GM18517 (cell line): ENCODE results near the gene MID1.

Source experiments
- ATAC-seq: cut with Tn5 transposase; IDR thresholded peaks from one replicate; pipeline ENCODE4 v1.9.1; 2021; ENCODE audit warnings: mild to moderate bottlenecking, moderate library complexity; ENCODE audit not compliant: unreplicated experiment

The MID1 gene, protein sequence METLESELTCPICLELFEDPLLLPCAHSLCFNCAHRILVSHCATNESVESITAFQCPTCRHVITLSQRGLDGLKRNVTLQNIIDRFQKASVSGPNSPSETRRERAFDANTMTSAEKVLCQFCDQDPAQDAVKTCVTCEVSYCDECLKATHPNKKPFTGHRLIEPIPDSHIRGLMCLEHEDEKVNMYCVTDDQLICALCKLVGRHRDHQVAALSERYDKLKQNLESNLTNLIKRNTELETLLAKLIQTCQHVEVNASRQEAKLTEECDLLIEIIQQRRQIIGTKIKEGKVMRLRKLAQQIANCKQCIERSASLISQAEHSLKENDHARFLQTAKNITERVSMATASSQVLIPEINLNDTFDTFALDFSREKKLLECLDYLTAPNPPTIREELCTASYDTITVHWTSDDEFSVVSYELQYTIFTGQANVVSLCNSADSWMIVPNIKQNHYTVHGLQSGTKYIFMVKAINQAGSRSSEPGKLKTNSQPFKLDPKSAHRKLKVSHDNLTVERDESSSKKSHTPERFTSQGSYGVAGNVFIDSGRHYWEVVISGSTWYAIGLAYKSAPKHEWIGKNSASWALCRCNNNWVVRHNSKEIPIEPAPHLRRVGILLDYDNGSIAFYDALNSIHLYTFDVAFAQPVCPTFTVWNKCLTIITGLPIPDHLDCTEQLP

DNA sequence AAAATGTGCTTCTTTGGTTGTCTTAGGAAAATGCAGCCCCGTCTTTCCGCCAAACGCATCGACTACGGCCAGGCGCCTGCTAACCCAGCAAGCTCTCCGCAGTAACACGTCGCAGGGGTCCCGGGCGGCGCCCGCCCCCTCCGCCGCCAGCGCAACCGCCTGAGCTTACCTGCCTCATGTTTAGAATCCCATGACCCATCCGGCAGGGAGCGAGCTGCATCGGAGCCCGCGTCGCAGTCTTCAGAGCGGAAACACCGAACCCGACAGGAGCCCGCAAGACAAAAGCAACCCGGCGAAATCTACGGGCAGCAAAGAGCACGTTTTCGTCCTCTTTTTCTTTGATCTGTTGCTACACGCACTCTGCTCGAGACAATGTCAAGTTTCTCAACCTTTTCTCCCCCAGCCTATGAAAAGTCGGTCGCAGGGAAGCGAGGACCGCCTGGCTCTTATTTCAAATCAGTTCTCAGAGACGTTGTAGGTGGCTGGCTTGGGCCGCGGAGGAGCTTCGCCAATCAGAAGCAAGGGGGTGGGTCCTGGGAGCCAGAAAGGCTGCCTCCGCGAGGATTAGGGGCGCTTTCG lies at the start of gene MID1:
MID1 (minus strand) TSS at position 465 of the 579 bp plus-strand sequence. CDS start 53,038 bp downstream, outside the sequence.
- ATAC-seq, result no peak

DNA sequence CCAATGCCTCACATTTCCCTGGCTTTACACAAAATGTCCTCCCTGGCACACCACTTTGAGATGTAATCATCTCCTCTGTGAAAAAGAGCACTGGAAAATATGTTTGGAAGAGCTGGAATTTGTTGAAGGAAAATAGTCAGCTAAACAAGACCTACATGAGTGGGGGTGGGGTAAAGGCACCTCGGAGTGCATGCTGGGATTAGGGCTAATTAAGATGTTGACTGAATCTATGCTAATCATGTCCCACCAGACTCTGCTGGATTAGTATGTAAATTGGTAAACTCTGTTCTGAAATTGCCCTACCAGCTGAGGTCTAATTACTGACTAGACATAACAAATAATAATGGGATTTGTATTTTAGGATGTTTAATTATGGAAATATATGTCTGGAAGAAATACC lies 46.8 kb upstream of the MID1 start:
- no peak for ATAC-seq

DNA sequence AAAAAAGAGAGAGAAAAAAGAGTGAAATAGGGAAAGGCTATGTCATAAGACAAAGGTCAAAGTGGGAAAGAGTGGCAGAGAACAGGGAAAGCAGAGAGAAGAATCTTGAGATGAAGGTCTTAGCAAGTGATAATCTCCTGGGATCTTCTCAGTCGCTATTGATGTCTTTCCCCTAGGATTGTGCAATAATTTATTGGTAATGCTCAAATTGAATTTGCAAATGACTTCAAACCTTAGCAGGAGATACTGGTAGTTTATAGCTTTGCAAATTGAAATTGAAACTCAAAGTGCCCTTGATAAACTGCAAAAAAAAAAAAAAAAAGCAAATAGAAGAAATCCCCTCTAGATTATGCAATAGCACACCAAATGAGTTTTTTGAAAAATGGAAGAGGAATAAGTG lies 45.7 kb upstream of the MID1 start:
- no peak for ATAC-seq

DNA sequence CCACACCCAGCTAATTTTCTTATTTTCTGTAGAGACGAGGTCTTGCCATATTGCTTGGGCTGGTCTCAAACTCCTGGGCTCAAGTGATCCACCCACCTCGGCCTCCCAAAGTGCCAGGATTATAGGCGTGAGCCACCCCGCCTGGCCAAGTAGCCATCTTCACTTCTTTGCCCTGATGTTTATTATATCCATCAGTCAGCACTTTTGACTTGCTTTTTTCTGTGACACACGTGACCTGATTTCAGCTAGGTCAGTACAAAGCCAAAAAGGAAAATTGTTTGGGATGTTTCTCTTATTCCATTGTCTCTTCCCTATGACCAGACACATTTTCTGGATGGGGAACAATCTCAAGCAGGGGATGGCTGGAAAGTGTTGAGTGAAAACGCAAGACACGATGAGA lies 45.3 kb upstream of the MID1 start:
- no peak for ATAC-seq

DNA sequence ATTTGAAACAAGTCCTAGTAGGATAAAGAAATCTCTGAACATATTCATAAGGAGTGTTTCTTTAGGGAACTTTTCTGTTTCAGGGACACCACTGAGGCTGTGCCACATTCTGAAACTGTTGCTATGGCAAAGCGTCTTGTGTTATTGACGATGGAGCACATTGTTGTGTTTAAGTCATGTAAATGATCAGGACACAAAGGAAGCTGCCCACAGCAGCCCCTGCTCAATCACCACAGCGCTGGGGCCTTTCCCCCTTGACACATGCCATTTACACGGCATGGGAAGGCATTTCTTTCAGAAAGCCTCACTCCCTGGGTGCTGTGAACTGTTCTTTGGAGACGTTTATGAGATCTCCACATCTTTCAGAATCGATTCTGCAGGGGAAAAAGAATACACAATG lies 39.8 kb upstream of the MID1 start:
- ATAC-seq, result no peak

DNA sequence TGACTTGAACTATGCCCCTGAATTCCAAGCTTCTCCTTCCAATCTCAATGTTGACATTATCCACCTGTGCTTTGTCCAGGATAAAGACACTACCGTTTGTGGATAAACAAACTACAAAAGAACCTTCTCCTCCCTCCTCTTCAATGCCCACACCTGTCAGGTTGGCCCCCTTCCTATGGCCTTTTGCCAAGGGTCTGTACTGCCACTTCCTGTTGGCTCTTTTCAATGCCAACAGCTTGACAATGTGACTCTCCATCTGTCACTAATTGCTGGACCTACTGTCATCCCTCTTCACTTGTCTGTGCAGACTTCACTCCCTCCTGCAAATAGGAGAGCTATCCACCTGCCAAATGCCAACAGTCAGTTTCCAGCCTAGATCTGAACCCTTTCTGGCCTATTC lies 35.8 kb upstream of the MID1 start:
- ATAC-seq, result no peak

DNA sequence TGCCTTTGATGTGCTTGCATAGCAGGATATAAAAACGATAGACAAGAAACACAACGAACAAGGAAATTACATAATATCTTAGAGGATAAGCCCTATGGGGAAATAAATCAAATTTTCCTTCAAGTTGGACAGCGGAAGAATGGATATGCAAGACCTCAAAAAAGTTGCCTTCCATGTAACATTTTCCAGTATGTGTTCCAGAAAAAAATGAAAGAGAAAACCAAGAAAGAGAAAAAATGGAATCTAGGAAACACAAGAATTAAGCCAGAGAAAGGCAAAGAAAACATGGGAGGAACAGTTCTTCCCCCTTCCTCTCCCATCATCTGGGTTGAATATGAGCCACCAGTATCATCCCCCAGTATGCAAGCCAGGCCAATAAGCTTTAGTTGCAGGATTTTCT lies 34.6 kb upstream of the MID1 start:
- ATAC-seq, result no peak

DNA sequence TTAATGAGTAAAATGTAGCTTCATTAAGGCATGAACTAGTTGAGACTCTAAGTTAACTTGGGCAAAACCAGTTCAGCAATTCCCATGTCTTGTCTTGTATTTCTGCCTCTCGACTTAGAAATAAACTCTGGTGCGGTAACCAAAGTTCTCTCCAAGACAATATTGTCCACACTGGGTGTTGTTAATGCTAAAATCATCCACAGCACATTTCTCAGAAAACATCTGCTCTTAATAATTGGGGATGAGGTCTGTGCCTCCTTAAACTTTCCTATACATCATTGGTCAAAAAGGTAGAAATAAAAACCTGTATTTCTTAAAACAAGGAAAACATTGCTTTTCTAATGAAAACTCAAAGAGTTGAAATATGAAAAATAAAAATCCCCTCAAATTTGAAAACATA lies 32.9 kb upstream of the MID1 start:
- ATAC-seq, result no peak

DNA sequence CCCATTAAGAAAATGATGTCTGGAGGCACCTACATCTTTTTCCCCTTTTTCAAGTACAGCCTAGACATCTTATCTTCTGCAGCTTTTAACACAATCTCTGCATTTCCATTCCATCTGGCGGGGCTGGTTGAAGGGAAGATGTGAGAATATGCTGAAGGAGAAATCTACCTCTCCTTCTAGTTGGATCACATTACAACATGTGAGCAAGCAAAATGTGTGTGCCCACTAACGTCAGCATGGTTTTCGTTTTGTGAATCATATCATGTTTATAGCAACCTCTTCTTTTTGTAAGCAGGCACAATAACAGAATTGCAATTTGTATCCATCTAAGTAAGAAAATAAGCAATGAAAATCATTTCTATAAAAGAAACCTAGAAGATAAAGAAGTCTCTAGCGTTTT lies 28.9 kb upstream of the MID1 start:
- ATAC-seq, result no peak

DNA sequence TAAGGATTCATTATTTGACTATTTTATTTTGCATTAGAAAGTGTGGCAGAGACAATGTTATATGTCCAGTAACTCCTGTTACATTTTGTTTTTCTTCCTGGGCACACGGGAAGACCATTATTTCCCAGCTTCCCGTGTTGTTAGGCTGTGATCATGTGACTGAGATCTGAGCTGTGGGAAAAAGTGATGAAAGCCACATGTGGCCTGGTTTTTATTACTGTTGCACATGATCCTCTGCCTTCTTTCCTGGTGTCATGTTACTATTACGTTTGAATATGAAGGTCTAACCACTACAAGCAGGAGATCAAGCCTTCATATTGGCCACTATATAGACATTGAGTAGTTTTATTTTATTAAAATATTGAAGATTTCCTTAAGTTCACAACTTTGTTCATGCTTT lies 28.2 kb upstream of the MID1 start:
- ATAC-seq, result no peak

DNA sequence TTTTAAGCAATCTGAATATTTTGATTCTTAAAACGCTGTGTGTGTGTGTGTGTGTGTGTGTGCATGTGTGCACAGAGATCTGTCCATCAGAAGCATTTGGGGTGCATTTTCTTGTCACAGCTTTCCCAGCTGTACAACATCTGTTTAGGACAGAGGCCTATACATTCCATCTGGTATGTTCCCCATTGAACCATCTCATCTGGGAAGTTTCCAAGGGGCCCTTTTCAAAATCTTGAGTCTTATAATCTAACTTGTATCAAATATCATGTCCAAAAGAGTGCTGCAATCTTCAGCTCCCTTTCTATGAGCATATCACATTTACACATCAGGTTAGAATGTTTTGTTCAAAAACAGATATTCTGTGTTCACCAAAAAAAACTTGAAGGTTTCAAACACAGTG lies 16.5 kb upstream of the MID1 start:
- ATAC-seq, result no peak

DNA sequence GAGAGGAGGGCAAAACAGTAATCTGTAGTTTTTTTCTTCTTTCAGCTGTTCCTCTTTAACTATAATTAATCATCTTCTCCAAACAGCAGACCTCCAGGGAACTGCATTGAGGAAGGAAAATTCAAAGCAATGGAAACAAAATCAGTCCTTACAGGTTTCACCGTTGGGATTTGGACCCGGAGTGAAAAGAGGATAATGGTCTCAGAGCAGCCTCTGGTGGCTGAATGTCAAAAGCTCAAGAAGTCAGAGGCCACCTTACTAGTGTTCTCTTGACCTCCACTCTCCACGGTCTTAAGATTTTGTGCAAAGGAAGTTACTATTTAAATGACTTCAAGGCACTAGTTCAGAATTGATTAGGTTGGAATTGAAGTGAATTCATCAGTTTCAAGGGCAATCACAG lies 16.0 kb upstream of the MID1 start:
- ATAC-seq, result no peak

DNA sequence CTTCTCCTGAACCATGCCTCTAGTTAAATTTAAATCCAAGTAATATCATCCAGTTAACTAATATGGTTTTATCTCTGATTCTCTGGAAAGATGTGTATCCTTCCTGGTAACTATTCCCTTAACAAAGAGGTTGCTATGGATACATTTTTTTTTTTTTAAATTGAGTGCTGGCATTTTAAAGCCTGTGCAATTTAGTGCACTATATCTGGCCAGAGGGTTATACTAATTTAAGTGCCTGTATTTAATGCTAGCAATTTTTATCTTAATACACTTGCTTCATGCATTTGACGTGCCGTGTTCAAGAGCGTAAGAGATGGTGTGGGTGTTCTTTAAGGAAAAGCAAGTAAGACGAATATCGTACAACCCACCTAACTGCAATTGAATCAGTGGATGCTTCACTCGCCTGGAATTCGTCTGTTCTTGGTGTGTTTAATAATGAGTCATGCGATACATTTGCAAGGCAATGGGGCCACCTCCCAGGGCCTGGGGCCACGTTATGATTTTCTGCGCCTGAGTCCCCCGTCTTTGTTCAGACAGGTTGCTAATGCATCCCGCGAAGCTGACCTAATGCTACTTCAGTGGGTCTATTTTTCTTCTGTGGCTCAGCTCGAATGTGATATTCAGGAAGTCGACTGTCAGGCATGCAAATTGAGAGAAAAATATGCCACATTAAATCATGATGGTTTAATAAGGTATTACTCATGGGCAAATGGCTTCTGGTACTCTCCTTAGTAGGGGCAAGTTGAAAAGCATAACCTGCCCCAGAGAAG lies 14.2 kb upstream of the MID1 start:
- no peak for ATAC-seq

DNA sequence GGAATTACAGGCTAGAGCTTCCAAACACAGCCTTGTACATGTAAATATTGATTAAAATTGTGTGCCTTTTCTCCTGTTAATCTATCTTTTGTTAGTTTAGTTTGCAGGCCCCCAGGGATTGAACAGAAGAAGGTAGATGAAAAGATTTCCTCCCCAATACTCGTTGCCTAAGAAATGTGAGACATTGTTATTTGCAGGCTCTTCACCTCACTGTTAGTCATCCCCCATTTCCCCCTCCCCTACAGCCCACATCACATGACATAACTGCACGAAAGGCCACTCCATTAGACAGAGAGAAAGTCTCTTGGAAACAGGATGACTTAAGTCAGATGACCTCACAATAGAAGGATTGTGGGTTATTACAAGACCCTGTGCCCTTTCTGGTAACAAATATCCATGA lies 13.3 kb upstream of the MID1 start:
- no peak for ATAC-seq

DNA sequence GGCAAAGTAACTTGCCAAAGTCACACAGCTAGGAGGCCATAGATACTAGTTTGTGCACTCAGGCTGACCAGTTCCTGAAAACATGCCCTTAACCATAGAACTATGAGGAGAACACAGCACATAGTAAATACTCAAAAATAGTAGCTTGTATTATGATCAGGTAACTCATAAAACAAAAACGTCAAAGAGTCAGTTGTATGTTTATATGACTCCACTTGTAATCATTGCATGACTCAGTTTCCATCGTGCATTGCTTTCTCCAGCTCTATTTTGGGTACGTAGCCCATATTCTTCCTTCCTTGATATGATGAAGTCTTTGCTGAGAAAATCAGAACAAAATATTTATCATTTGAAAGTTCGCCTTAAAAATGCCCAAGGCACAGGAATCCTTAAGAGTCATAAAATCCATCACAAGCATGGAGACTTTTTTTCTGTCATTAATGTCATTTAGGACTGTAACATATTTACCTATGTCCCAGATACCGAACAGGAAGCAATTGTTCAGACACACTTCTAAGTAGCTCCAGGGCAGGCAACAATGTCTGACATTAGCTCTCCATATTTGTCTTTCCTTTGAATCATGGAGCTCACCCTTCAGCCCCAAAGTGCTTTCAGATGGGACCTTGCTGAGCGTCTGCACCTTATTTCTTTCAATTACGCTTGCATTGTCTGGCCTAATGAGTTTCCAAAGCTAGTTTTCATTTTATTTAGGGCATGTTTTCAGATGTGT lies 11.2 kb upstream of the MID1 start:
- no peak for ATAC-seq

DNA sequence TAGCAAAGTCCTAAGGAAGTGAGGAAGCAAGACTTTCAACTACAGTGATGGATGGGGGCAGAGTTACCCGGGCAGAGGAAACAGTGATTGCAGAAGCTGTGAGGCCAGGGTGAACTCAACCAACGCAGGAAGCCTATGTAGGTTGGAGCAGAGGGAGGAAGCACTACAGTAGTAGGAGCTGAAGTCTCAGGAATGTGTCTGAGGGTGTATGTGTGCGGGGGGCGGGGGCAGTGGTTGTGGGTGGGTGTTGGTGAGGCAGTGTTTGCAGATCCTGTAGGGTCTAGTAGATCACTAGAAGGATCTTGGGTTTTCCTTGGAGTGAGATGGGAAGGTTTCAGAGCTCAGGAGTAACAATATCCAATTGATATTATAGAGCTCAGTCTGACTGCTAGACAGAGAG lies 9.9 kb upstream of the MID1 start:
- no peak for ATAC-seq

DNA sequence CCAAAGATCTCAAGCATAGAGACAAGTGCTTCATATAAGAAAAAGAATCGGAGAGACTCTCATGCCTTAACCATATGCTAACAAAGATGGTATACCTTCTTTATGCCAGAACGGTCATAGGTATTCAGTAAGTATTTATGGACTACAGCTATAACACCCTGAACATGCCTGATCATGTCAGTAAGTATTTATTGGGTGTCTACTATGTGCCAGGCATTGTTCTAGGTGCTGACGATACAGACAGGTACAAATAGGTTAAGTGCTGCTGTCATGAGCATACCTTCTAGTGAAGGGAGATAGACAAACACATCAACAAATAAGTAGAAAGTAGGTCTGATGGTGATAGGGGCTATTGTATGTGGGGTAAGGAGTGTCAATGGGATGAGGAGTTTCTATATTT lies 9.5 kb upstream of the MID1 start:
- ATAC-seq, result no peak

DNA sequence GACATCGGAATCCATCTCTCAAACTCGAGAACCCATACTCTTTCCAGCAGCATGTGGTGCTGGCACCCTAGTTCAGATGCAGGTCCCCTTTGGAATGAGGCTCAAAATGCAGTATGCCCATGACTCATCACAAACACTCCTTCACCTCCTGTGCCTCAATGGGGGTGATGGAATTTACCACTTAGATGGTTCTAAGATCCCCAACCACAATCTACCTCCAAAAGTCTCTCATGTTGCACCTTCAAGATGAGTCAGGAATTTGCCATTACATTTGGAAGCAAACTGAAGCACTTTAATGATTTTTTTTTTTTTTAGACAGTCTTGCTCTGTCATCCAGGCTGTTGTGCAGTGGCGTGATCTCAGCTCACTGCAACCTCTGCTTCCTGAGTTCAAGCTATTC lies 8.5 kb upstream of the MID1 start:
- ATAC-seq, result no peak

DNA sequence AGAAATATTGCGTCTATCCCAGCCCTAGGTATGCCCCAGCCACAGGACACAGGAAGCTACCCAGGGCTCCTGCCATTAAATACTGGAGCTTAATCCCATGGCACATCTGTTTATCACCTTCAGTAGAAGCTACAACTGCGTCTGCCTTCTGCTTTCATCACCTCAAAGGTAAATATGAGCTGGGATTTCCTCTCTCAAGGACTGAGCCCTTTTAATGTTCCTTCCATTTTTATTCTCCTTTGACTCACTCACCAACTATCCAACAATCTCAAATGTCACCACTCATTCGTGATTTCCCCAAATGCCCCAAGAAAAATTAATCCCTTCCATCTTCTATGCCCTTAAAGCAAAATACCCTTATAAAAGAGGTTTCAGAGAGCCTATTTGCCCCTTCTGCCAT lies 1.8 kb upstream of the MID1 start:
- no peak for ATAC-seq

DNA sequence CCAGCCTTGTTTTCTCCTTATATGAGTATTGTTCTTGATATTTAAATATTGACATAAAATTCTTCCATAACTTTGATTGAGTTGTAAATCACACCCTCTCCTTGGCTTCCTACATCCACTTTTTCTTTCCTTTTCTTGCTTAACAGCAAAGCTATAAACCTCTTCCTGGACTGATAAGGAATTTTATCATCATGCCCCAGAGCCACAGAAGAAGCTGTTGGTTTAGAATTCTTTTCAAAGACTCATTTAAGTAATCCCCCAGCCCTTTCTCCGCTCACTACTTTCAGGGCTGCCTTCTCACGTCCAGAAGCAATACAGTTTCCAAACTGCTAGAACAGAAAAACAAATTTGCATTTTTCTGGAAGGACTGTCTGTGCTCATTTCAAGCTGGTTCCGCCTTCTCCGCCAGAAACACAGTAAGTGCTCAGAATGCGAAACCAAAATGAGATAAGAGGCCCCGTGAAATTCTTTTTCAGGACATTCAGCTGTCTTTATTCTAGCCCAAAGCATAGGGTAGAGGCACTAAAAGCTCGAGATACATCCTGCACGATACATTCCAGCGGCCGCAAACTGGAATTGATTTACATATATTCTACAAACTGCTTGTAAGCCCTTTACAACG lies 849 bp downstream of the MID1 start:
- no peak for ATAC-seq
